Hematopoietic multipotent progenitor cell treated with erythropoietin and hydrocortisone succinate and interleukin-3 and kit ligand, for 17 days (in vitro differentiated cells): ENCODE data around the gene TMEM129.

ENCODE experiments used
- DNase-seq: peaks from one replicate; pipeline ENCODE4 v3.0.0-alpha.2; 2015; ENCODE audit warnings: low spot score

TMEM129 gene, protein sequence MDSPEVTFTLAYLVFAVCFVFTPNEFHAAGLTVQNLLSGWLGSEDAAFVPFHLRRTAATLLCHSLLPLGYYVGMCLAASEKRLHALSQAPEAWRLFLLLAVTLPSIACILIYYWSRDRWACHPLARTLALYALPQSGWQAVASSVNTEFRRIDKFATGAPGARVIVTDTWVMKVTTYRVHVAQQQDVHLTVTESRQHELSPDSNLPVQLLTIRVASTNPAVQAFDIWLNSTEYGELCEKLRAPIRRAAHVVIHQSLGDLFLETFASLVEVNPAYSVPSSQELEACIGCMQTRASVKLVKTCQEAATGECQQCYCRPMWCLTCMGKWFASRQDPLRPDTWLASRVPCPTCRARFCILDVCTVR

DNA sequence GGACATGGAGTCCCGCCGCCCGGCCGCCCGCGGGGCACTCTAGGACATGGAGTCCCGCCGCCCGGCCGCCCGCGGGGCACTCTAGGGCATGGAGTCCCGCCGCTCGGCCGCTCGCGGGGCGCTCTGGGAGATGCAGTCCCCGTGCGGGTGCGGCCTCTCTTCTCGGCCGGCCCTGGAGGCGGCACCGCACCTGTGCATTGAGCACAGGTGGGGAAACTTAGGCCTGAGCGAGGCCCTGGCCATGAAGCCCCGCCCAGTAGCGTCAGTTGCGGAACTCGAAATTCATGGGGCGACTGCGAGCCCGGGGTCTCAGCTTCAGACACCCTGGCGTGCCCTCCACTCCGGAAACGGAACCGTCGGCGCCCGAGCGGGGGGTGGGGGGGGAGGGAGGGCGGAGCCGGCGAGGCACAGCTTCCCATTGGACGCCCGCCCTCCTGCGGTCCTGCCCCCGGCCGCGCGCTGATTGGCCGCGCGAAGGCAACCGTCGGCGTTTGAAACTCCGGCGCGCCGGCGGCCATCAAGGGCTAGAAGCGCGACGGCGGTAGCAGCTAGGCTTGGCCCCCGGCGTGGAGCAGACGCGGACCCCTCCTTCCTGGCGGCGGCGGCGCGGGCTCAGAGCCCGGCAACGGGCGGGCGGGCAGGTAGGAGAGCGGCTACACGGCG, at the start of gene TMEM129, which contains the start of gene TACC3:
Gene TMEM129 (minus strand): TSS at position 321 of the 663 bp plus-strand sequence. CDS start 486 bp downstream, outside the sequence.
Gene TACC3 (plus strand): TSS at position 519 of the 663 bp plus-strand sequence. CDS start 1,901 bp downstream, outside the sequence.
- DNase-seq, result peak; percentile 90

DNA sequence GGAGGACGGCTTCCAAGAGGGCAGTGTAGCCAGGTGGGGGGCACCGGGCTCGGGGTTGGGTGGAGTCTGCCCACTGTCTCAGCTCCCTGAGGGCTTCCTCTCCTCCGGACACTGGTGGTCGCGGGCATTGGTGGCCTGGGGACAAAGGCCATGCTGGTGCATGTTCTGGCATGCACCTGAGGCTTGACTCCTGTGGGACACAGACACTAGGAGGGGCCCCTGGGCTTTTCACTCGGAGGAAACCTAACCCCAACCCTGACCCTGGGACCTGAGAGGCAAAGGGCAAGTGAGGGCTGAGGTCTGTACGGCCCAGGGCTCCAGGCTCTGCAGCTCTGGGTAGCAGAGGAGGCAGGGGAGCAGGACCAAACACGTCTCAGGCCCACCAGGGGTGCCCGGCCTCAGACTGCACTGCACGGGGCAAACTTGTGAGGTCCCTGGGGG, 49.7 kb upstream of the TMEM129 start:
- no peak for DNase-seq

- DNase-seq, result no peak
Observed at GRCh38 chr4:1770245-1770644, 49.1 kb upstream of the TMEM129 start.

DNA sequence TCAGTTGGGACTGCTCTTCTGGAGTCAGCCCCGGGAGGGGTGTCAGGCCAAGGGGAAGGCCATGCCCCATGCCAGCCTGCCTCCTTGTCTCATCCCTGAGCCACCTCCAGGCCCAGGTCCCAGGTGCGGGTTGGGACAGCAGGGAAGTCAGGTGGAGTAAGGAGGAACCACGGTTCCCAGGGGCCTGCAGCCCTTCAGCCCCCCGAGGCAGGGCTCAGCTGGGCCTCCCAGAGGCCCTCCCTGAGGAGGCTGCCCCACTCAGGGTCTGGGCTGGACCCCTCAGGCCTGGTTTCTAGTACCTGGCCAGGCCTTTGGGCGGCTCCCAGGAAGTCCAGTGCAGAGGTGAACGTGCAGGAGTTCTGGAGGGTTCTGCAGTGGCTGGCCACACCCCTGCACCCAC, 48.6 kb upstream of the TMEM129 start:
- no peak for DNase-seq

DNA sequence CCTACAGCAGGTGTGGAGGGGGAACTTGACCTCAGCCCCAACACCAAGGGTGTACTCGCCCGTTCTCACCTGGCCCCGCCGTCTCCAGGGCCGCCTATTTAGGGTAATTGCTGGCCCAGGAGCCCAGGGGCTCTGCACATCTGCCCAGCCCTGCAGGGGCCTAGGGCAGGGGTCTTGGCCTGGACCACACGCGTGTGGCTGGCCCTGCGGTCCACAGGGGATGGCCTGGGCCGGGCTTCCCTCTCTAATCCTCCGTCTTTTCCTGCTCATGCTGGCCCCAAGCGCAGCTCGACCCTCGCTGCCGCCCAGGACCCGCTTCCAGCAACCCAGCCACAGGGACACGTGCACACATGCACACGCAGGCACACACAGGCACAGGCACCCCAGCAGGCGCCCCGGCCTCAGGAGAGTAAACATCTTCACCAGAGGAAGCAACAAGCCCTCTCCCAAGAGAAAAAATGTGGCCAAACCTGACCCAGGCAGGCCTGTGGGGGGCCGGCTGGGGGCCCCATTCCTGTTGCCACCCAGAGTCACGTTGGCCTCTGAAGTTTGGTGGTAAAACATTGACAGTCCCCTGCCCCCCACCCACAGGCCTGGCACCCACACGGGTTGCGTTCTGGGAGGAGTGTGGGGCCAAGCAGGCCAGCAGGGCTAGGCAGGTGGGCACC, 47.4 kb upstream of the TMEM129 start:
- no peak for DNase-seq

DNA sequence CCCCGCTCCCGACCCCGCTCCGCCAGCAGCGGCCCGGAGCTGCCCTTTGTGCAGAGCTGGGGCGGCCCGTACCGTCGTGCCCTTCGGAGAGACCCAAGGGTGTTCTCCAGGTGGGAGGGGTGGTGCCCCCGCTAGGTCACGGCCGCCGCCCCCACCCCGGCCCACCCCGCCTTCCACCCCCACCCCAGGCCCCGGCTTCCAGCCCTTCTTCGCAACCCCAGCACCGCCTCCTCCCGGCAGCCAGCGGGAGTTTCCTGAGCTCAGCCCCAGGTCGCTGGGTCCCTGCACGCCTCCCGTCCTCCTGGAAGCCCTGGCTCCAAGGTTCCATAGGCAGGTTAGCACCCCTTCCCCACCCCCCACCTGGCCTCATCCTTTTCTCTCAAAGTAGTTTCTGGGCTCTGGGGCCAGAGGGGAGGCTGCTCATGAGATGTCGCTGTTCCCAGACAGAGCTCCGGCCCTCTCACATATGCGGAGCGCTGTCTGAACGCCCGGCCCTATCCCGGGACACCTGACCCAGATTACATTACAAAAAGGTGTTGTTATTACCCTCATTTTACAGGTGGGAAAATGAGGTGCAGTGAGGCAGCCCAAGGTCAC, 46.7 kb upstream of the TMEM129 start:
- DNase-seq, result no peak

- no peak for DNase-seq
Observed at GRCh38 chr4:1767061-1767769, 46.1 kb upstream of the TMEM129 start.

DNA sequence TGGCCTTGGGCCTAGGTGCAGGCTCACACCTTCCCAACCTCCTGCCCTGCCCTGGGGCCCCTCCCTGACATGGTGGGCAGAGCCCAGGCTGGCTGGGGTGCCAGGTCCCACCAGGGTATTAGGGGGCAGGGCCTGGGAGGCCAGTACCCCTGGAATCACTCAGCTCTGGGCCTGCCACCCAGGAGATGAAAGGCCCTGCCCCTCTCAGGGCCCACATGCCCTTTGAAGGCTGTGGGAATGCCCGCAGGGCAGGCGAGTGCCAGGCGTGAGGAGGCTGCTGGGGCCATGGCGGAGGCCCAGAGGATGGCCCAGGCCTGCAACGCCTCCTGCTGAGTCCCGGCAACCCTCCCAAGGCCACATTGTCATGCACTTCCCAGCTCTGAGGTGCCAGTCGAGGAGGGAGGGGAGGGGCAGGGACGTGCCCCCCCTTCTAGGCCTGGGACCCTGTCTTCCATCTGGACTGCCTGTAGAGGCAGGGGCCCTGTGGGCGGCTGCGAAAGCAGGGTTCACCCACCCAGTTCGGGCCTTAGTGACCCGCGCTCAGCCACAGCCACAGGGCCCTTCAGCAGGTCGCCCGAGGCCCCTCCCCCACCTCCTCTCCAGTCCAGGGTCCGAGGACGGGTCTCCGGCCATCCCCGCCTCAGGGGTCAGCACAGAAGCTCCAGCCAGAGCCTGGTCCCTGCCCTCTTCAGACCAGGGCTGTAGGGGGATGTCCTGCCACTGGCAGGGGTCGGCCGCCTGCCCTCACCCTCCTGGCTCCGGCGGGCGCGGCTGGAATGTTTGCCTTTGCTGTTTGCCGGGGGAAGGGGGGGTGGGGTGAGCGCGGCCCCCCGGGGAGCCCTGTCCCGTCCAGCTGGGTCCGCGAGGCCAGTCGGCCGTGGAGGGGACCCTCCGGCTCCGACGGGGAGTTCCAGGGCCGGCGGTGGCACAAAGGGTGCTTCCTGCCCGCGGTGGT, 45.3 kb upstream of the TMEM129 start:
- no peak for DNase-seq

DNA sequence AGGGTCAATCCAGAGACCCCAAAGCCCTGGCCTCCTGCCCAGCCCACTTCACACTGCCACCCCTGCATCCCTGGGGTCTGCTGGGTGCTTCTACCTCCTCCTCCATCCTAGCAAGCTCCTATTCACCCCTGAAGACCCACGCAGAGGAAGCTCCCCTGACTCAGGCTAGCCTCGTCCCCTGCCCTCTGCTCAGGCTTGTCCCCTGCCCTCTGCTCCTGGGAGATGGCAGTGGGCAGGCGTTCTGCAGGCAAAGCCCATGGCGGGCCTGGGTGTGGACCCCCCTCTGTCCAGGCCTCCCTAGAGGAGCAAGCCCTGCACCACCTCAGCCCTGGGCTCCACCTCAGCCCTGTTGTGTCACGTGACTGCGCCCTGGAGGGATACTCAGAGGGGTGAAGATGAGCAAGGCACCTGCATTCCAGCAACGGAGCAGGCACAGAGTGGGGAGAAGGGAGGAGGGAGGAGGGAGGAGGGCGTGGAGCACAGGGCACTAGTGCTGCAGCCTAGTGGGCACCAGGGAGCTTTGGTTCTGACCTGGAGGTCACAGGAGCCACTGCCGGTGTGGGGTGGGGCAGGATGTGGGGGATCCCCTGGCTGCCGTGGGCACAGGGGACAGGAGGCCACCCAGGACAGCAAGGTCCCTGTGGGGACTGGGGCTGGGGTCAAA, 44.4 kb upstream of the TMEM129 start:
- no peak for DNase-seq

- no peak for DNase-seq
Observed at GRCh38 chr4:1764670-1765069, 43.5 kb upstream of the TMEM129 start.

DNA sequence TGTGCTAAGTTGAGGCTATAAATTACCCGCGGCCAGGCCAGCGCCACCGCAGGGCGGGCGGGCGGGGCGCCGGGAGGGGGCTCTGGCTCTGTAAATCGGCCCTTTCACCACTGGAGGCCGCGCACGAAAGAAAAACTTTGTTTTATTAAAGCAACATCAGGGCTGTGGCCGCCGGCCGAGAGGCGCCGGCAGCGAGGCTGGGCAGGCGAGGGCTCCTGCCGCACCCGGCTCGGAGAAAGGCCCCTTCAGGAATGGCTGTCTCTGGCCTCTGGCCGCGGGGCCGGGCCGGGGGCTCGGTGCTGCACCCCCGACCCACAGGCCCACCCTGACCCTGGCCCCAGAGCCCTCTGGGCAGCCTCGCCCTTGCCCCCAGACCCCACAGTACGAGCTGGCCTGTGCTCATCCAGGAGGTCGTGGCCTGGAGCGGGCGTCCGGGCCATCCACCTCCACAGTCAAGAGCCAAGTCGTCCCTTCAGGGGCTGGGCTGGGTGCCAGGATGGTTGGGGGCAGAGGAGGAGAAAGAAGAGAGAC, 42.5 kb upstream of the TMEM129 start:
- DNase-seq, result no peak

DNA sequence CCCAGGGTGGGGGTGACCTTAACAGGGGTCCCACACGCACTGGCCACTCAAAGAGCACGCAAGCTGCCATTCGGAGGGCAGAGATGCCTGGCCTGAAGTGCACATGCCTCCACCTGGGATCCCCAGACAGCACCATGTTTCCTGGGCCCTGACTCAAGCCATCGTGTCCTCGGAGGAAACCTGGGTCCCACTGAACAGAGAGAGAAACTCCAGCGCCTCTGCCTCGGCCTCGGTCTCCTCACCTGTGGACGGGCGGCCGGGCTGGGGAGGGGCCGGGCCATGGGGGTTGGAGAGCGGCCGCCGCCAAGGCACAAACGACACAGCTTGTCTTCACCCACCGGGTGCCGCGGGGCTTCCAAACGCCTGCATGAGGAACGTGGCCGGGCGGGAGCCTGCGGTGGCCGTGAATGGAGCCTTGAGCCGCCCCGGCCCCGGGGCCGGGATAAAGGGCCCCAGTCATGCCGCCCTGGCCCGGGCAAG, 42.0 kb upstream of the TMEM129 start:
- DNase-seq, result no peak

- DNase-seq, result no peak
Observed at GRCh38 chr4:1762264-1763010, 41.3 kb upstream of the TMEM129 start.

DNA sequence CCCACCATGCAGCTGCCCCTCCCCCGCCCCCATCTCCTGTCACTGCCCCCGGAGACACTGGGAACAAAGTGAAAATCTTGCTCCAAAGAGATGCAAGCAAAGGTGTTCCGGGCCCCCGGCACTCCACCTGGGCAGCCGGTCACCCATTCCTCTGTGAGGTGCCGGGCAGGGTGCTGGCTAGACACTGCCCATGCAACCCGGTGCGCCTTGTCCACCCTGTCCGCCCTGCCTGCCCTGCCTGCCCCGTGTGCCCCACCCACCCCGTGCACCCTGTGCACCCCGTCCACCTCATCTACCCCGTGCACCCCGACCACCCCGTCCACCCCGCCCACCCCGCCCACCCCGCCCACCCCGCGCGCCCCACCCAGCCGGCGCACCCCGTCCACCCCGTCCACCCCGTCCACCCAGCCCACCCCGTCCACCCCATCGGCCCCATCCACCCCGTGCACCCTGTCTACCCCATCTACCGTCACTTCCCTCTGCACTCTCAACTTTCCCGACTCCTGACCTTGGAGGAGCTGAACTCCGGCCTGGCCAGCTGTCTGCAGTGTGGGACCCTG, 40.1 kb upstream of the TMEM129 start:
- DNase-seq, result no peak

DNA sequence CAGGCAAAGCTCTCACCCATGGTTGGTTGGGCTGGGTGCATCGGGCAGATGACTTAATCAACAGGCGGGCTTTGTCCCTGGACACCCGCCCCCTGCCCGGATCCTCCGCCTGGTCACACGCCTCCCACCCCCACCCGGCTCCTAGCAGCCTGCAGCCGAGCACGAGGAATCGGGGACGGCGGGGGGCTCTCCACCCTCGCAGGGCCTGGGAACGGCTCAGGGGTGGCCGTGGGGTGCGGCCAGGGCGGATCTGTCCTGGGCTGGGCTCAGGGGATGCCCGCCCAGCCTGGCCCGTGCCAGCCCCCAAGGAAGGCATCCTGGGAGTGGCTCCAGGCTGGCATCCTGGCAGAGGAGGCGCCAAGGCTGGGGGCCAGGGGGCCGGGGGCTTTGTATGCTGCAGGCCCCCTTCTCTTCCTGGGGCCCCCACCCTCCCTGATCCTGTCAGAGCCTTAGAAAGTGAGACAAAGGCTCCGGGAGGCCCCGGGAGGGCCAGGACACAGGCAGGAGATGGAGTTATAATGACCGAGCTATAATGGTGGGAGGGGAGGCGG, 39.5 kb upstream of the TMEM129 start:
- no peak for DNase-seq

- DNase-seq, result no peak
Observed at GRCh38 chr4:1759818-1760223, 38.7 kb upstream of the TMEM129 start.

- no peak for DNase-seq
Observed at GRCh38 chr4:1759170-1759817, 38.2 kb upstream of the TMEM129 start.
